SK-N-MC (cell line): Measurements from ENCODE around the gene ANKRD53.

ENCODE experiments used
- DNase-seq: peaks from one replicate; pipeline ENCODE4 v3.0.0-alpha.2; 2011; ENCODE audit warnings: low read depth, low spot score
- H3K27ac ChIP-seq: fragments of 200-600 bp; sonication (generic); 2 replicates; pipeline ENCODE4 v1.5.1; 2016; ENCODE audit warnings: mixed run types
- H3K36me3 ChIP-seq: fragments of 200-600 bp; sonication (generic); 2 replicates; pipeline ENCODE4 v1.6.1; 2017; ENCODE audit warnings: antibody characterized with exemption, low read length, mixed read lengths; ENCODE audit not compliant: insufficient read depth
- H3K4me3 ChIP-seq: fragments of 200-600 bp; sonication (generic); 2 replicates; pipeline ENCODE4 v1.5.1; 2016
- H3K9ac ChIP-seq: fragments of 200-600 bp; sonication (generic); 2 replicates; pipeline ENCODE4 v1.8.0; 2017; ENCODE audit warnings: mixed run types, mixed read lengths; ENCODE audit not compliant: insufficient read length
- H3K9me3 ChIP-seq: fragments of 200-600 bp; sonication (generic); 2 replicates; pipeline ENCODE4 v1.6.1; 2017; ENCODE audit warnings: low read depth, mild to moderate bottlenecking, antibody characterized with exemption, low read length, moderate library complexity, mixed read lengths
- EZH2 ChIP-seq: fragments of 200-600 bp; sonication (generic); IDR thresholded peaks from one replicate; pipeline ENCODE4 v1.6.1; 2017; ENCODE audit warnings: antibody characterized with exemption
- FOXP2 ChIP-seq: optimal IDR thresholded peaks from 2 replicates; pipeline ENCODE3; 2011; ENCODE audit warnings: mild to moderate bottlenecking, moderate library complexity; ENCODE audit not compliant: insufficient read depth; ENCODE audit errors: extremely low read length, control extremely low read depth
- POLR2AphosphoS5 ChIP-seq: IDR thresholded peaks from 2 replicates; pipeline ENCODE4 v1.6.1; 2012; ENCODE audit warnings: mild to moderate bottlenecking, low read depth, low read length, borderline replicate concordance

Gene ANKRD53

DNA sequence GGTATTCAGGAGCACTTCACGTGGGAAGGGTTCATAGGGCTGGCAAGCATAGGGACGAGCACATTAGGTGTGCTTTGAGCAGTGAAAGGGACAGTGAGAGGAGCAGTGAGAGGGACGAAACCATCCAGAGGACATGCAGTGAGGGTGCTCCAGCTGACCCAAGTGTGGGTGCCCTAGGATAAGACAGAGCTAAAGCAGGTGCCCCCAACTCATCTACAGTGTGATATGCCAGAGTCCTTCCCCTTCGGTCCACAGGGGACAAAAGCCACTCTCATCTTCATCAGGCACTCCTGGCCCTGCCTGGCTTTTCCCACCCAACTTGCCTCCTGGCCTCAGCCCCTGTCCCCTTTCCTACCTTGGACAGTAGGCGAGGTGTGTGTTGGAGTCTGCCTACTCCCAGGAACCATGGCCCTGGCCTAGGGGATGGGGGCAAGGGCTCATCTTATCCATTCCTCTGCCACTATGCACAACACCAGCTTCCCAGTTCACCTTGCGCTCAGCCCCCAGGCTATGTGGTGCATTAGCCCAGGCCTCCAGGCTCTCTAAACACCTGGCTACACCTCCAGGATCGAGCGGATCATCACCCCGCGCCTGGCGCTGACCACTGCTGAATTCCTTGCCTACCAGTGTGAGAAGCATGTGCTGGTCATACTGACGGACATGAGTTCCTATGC, 16.1 kb upstream of the ANKRD53 start:
- H3K9me3 ChIP-seq = no peaks in the 10 kb centered on the region
- no peak overlapping the region for H3K27ac ChIP-seq
- no peak for DNase-seq
- no peak for TF ChIP-seq EZH2
- TF ChIP-seq POLR2AphosphoS5 = no peak
- no peak for TF ChIP-seq FOXP2
- H3K9ac ChIP-seq = no peak overlapping the region
- H3K36me3 ChIP-seq = no peaks in the 10 kb centered on the region
- H3K4me3 ChIP-seq = no peak overlapping the region

DNA sequence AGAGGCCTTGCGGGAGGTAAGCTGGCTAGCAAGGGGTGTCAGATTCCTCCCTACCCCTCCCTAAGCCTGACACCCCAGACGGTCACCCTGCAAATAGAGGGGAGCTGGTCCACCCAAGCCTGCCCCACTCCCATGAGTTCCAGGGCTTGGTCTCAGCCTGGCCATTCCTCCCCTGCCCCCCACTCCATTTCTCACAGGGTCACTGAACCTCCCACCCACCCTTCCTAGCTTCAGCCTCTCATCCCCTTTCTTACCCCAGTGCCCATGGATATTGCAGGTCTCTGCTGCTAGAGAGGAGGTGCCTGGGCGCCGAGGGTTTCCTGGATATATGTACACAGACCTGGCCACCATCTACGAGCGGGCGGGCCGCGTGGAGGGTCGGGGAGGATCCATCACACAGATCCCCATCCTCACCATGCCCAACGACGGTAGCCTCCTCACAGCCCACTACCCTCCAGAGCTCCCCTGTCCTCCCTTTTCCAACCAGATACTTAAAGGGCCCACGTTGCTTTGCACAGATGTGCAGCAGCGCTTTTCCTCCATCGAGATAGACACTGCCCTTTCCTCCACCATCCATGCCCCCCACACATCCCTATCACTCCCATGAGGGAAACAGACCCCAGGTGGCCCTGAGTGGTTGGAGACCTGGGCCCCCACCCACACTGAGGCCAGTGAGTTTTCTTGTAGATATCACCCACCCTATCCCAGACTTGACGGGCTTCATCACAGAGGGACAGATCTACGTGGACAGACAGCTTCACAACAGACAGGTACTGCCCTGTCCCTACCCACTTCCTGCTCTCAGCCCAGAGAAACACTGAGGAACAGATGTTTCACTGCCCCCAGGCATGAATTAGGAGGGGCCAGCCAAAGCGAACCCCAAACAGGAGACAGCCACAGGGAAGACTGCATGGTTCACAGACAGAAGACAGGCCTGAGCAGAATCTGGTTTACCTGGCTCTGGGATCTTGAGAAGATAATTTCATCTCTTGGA, 15.2 kb upstream of the ANKRD53 start:
- no peak overlapping the region for H3K4me3 ChIP-seq
- H3K27ac ChIP-seq = no peak overlapping the region
- DNase-seq = no peak
- TF ChIP-seq FOXP2 (no peak), EZH2 (no peak), POLR2AphosphoS5 (no peak)
- no peak overlapping the region for H3K9ac ChIP-seq
- no peaks in the 10 kb centered on the region for H3K36me3 ChIP-seq
- no peaks in the 10 kb centered on the region for H3K9me3 ChIP-seq

DNA sequence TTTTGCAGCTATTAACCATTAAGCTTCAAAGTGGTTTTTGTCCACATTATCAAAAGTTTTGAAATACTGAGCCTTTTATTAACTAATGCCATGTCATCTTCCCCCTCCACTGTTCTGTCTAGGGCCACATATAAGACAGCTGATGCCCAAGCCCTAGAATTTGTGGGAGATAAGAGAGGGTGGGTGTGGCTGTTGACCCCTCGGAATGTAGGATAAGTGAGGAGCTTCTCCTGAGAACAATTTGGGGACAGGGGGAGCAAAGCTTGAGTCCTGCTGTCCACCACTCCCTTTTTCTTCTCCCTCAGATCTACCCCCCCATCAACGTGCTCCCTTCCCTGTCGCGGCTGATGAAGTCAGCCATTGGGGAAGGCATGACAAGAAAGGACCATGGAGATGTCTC, 14.3 kb upstream of the ANKRD53 start:
- Histone ChIP-seq H3K4me3 (no peak overlapping the region), H3K9me3 (no peaks in the 10 kb centered on the region), H3K36me3 (no peaks in the 10 kb centered on the region), H3K27ac (no peak overlapping the region), H3K9ac (no peak overlapping the region)
- DNase-seq = no peak
- TF ChIP-seq FOXP2 = no peak
- no peak for TF ChIP-seq EZH2
- TF ChIP-seq POLR2AphosphoS5 = no peak

DNA sequence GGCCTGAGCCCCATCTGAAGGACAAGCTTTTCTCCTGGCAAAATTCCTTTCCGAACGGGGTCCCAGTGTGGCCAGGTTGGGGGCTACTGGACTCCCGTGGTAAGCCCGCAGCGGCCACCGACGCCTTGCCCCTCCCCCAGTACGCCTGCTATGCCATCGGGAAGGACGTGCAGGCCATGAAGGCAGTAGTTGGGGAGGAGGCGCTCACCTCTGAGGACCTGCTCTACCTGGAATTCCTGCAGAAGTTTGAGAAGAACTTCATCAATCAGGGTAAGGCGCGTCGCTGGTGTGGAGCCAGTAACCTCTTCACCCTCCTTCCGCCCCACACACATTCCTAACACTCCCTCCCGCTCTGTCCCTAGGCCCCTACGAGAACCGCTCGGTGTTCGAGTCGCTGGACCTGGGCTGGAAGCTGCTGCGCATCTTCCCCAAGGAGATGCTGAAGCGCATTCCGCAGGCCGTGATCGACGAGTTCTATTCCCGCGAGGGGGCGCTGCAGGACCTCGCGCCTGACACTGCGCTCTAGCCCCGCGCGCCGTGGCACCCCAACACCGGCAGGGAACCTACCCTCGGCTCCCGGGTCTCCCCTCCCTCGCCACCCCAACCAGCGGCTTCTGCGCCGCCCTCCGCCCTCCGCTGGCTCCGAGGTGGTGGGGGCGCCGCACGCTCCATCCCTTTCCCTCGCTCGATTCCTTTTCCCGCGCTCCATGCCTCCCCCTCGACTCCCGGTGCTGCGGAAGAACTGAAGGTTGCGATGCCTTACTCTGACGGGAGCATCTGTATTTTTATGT, 13.6 kb upstream of the ANKRD53 start:
- no peaks in the 10 kb centered on the region for H3K36me3 ChIP-seq
- no peak overlapping the region for H3K9ac ChIP-seq
- no peak overlapping the region for H3K4me3 ChIP-seq
- no peak for TF ChIP-seq FOXP2
- no peak for TF ChIP-seq POLR2AphosphoS5
- no peak for TF ChIP-seq EZH2
- H3K9me3 ChIP-seq = no peaks in the 10 kb centered on the region
- DNase-seq = no peak
- H3K27ac ChIP-seq = no peak overlapping the region

DNA sequence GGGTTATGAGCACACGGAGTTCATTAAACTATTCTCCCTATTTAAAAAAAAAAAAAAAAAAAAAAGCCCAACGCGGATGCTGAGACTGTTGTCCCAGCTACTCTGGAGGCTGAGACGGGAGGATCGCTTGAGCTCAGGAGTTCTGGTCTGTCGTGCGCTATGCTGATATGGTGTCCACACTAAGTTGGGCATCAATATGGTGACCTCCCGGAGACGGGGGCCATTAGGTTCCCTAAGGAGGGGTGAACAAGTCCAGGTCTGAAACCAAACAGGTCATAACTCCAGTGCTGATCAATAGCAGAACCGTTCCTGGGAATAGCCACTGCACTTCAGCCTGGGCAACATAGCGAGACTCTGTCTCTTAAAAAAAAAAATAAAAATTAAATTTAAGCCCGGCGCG, 12.9 kb upstream of the ANKRD53 start:
- Histone ChIP-seq H3K27ac (no peak overlapping the region), H3K4me3 (no peak overlapping the region), H3K36me3 (no peaks in the 10 kb centered on the region), H3K9ac (no peak overlapping the region), H3K9me3 (no peaks in the 10 kb centered on the region)
- DNase-seq = no peak
- TF ChIP-seq POLR2AphosphoS5 (no peak), FOXP2 (no peak), EZH2 (no peak)

DNA sequence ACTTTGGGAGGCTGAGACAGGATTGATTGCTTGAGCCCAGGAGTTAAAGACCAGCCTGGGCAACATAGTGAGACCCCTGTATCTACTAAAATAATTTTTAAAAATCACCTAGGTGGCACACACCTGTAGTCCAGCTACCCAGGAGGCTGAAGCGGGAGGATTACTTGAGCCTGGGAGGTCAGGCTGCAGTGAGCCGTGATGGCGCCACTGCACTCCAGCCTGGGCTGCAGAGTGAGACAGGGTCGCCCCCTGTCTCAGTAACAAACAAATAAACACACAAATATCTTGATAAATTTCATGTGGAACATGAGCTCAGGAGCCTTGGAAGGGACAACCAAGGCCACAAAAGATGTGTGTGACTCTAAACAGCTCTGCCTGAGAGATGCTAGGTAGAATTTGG, 11.7 kb upstream of the ANKRD53 start:
- Histone ChIP-seq H3K36me3 (no peaks in the 10 kb centered on the region), H3K9me3 (no peaks in the 10 kb centered on the region), H3K9ac (no peak overlapping the region), H3K27ac (no peak overlapping the region), H3K4me3 (no peak overlapping the region)
- no peak for DNase-seq
- no peak for TF ChIP-seq FOXP2
- no peak for TF ChIP-seq POLR2AphosphoS5
- no peak for TF ChIP-seq EZH2

DNA sequence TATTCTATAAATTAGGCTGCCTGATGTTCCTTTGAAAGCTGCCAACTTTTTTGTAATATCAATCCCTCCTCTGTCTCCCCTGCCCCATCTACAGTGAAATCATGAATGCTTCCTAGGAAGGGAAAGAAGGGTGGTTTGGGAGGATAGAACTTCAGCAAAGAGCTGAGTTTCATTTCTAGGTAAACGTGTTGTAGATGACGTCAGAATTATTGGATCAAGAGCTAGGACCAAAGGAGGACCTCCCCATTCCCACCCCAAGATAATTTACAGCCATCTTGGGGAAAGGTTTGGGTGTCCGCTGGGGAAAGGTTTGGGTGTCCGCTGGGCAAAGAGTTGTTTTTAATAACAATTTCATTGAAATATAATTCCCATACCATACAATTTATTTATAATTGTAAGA, 11.2 kb upstream of the ANKRD53 start:
- no peaks in the 10 kb centered on the region for H3K9me3 ChIP-seq
- no peak overlapping the region for H3K9ac ChIP-seq
- no peaks in the 10 kb centered on the region for H3K36me3 ChIP-seq
- TF ChIP-seq FOXP2 = no peak
- no peak for TF ChIP-seq EZH2
- no peak overlapping the region for H3K27ac ChIP-seq
- H3K4me3 ChIP-seq = no peak overlapping the region
- no peak for DNase-seq

DNA sequence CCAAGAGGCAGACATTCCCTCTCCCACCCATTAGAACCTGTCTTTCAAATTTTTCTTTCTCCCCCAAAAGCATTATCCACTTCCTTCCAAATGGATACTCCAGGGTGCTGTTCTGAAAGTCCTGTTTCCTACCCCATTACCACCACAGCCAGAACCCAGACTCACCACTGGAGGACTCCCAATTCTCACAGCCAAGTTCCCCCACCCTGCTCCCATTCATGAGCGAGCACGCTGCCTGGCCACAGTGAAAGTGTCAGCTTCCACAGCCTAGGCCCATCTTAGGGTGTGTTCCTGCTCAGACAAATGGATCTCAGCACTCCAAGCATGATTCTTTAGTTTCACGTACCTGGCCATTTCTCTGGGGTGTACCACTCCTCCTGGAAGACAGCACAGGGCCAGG, 3.8 kb upstream of the ANKRD53 start:
- no peaks in the 10 kb centered on the region for H3K36me3 ChIP-seq
- H3K9ac ChIP-seq = no peak overlapping the region
- H3K9me3 ChIP-seq = no peaks in the 10 kb centered on the region
- no peak overlapping the region for H3K4me3 ChIP-seq
- H3K27ac ChIP-seq = no peak overlapping the region
- no peak for TF ChIP-seq EZH2
- TF ChIP-seq FOXP2 = no peak
- no peak for TF ChIP-seq POLR2AphosphoS5
- no peak for DNase-seq
